Measurements from ENCODE around the gene DGCR2. TPM values are rescaled to one million over a fixed set of nuclear protein-coding genes. Genes with fewer than 3 reads are reported as not detected.

The DGCR2 gene
- total and polyA plus RNA-seq, 2 of the 8 experiments (the other 6 are each of a cell fraction or from before 2014, with no cell fraction given) = 42.3 to 62.2 TPM

DNA sequence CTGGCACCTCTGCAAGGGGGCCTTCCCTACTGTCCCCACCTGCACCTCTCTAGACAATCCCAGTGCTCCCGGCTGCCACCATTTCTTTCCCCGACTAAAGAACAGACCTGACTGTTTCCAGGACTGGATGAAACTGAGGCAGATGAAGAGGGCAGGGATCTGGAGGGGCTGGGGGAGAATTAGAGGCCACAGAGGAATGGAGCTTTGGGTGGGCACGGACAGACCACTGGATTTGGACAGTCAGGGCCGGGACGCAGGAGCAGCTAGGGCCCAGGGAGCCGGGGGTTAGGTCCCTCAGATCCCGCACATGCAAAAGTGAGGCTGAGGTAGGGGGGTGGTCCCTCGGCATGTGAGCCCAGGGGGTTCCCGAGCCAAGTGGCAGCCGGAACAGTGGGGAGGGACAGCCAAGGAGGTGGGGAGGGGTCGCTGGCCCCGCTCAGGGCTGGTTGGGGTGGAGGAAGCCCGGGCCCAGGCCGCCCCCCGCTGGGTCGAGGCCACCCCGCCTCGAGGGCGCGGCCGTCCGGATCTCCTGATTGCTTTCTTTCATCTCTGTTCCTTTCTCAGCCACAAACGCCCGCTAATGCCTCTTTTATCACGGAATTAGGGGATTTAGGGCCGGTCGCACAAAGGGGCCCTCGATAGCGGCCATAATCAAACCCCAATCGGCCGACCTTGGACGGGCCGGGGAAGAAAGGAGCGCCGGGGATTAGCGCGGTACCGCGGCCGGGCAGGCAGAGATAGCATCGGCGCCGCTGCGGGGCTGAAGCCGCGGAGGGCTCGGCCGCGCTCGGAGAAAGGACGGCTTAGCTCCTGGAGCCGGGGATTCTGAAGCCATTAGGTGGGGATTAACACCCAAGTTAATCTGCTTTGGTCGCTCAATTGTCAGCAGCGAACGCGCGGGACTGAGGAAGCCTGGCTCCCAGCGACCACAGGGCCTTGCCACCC is 47.1 kb upstream of the DGCR2 start:
- FAIRE-seq (no peak), DNase-seq (ENCODE audit: low read depth in 1 of 2, low spot score in 2 of 2) (peak in 1 of 2 experiments; percentile 68)
- peak overlapping the region in 1 of 4 experiments; percentile 2; a peak in 1 of 7 replicates for H3K9ac ChIP-seq (replicated peaks in 1 of 4; ENCODE audit: extremely low read depth in 1 of 4, low read depth in 3 of 4, low read length in 3 of 4)
- peak overlapping the region; percentile 69; the same call in 1 of the 2 replicates for H4K8ac ChIP-seq (ENCODE audit: extremely low read depth, insufficient read depth, low read length)
- no peaks in the 10 kb centered on the region; a peak in 1 of 8 replicates for H3K36me3 ChIP-seq (ENCODE audit: control insufficient read depth in 2 of 4, insufficient read depth in 4 of 4, low read length in 3 of 4)
- H3K4me1 ChIP-seq (replicated peaks in 1 of 4; ENCODE audit: control insufficient read depth in 3 of 4, insufficient read depth in 4 of 4, low read length in 3 of 4) = peaks cover 0 to 25% (median 18%) of the 10 kb centered on the region in 4 experiments; a peak in 6 of 7 replicates
- peaks cover 20 to 46% (median 38%) of the 10 kb centered on the region in 4 experiments for H3K27me3 ChIP-seq (replicated peaks in 1 of 4; ENCODE audit: control insufficient read depth in 3 of 4, extremely low read depth in 1 of 4, insufficient read depth in 3 of 4, low read length in 3 of 4)
- POLR2A ChIA-PET (ENCODE audit: partially characterized antibody) = interaction anchor here (0.7 to 2.2 kb wide), 4 partner anchors 8 to 180 kb away, joined by 3 to 9 read pairs (median 4); partner anchors contain the start of gene SLC25A1
- peaks cover 15% of the 10 kb centered on the region for H3K79me1 ChIP-seq (ENCODE audit: low read depth, low read length)
- H4K20me1 ChIP-seq (replicated peaks in 1 of 2; ENCODE audit: control insufficient read depth in 1 of 2, insufficient read depth in 2 of 2, low read length in 2 of 2) = peaks cover 2 to 19% of the 10 kb centered on the region in 2 experiments
- no peak overlapping the region for H3K4ac ChIP-seq (replicated peaks; ENCODE audit: insufficient read length, low read depth, low read length)
- H4K5ac ChIP-seq (ENCODE audit: insufficient read length, low read depth, low read length) = no peak overlapping the region
- H2BK5ac ChIP-seq (ENCODE audit: low read depth, low read length) = no peak overlapping the region
- no peak overlapping the region for H3K23ac ChIP-seq (ENCODE audit: insufficient read length)
- no peaks in the 10 kb centered on the region for H3K9me3 ChIP-seq (ENCODE audit: insufficient read depth in 2 of 2, low read depth in 1 of 2, low read length in 1 of 2)
- H2BK120ac ChIP-seq (replicated peaks; ENCODE audit: low read depth, low read length) = no peak overlapping the region
- no peak overlapping the region for H3K14ac ChIP-seq (ENCODE audit: insufficient read length)
- H3K23me2 ChIP-seq (ENCODE audit: low read depth, low read length) = peaks cover 10% of the 10 kb centered on the region
- peak overlapping the region; percentile 59 for H4K91ac ChIP-seq (replicated peaks; ENCODE audit: insufficient read length, low read length)
- no peak overlapping the region for H2AFZ ChIP-seq (ENCODE audit: low read length)
- peak overlapping the region; percentile 32 for H3K18ac ChIP-seq (ENCODE audit: extremely low read depth, low read length)
- H3K27ac ChIP-seq (ENCODE audit: low read depth, low read length) = no peak overlapping the region
- peak overlapping the region; percentile 18 for H3K56ac ChIP-seq (replicated peaks; ENCODE audit: insufficient read length, low read depth, low read length)
- H2BK12ac ChIP-seq (ENCODE audit: low read depth, low read length) = 0 out of 2 replicates have a peak overlapping the region, but pooled peaks have one; percentile 9
- H3K79me2 ChIP-seq (ENCODE audit: control insufficient read depth in 1 of 2, insufficient read depth in 2 of 2, low read length in 2 of 2) = peaks cover 5 to 23% of the 10 kb centered on the region in 2 experiments; a peak in 3 of 4 replicates
- H2AK5ac ChIP-seq (ENCODE audit: low read depth, low read length) = no peak overlapping the region
- H3K4me2 ChIP-seq (ENCODE audit: insufficient read depth in 1 of 2, low read depth in 2 of 2, low read length in 2 of 2) = peak overlapping the region; percentile 73 to 95
- WGBS, 2 experiments (ENCODE audit: extremely low coverage in 1 of 2, insufficient coverage in 1 of 2, insufficient read length in 1 of 2, insufficient replicate concordance in 2 of 2, low coverage in 1 of 2, low lambda C conversion rate in 2 of 2, missing lambda C conversion rate in 1 of 2) = 25% methylated on average over 45 of the region's 58 CpGs; no CpG with 5 or more reads in 1 of the 2 experiments
- CTCF ChIA-PET (ENCODE audit: partially characterized antibody) = interaction anchor here (0.9 to 2.2 kb wide), 6 partner anchors 18 to 133 kb away, joined by 3 to 10 read pairs (median 4); partner anchors contain the start of gene ESS2
- peak overlapping the region; percentile 20 to 57 (median 34); a peak in 7 of 8 replicates for H3K4me3 ChIP-seq (ENCODE audit: extremely low read depth in 1 of 4, insufficient read depth in 2 of 4, low read depth in 3 of 4, low read length in 4 of 4)
- no peak overlapping the region for H2BK20ac ChIP-seq (ENCODE audit: low read length)
- H2BK15ac ChIP-seq (ENCODE audit: low read length) = 0 out of 2 replicates have a peak overlapping the region, but pooled peaks have one; percentile 61
- TF ChIP-seq E2F6 (IDR thresholded peaks at IDR 0.05) (no peak), KDM4A (IDR thresholded peaks at IDR 0.05; ENCODE audit: low read depth, low read length, severe bottlenecking) (peak; percentile 27), SUZ12 (IDR thresholded peaks at IDR 0.05; ENCODE audit: low read length) (peak; percentile 69; the same call in 1 of the 2 replicates), RFX5 (IDR thresholded peaks at IDR 0.05; ENCODE audit: borderline replicate concordance, low read depth, low read length) (no peak), SRF (IDR thresholded peaks at IDR 0.05; ENCODE audit: low read depth, low read length) (no peak), ASH2L (IDR thresholded peaks at IDR 0.05; ENCODE audit: low read length) (peak; percentile 60), RBBP5 (IDR thresholded peaks at IDR 0.05; ENCODE audit: borderline replicate concordance, low read depth, low read length) (0 out of 2 replicates have a peak, but pooled peaks have one; percentile 47)

Data from H1 (cell line).